Renal cortical epithelial cell (primary cell): ENCODE measurements around the gene PNPLA7. TPM values are rescaled to one million over a fixed set of nuclear protein-coding genes. Genes with fewer than 3 reads are reported as not detected.
A peak's percentile ranks its signal among the peaks of the same experiment; 100 is the strongest.
"Not testable (repeated sequence)": the region's sequence is repeated elsewhere in the genome, so short reads cannot be mapped to it uniquely, and the experiment has no call there.

ENCODE experiments used
- DNase-seq: peaks from one replicate; pipeline ENCODE4 v3.0.0-alpha.2; 2011; ENCODE audit warnings: low read depth
- total RNA-seq: library from RNA; depleted of rRNA; stranded (reverse); fragments of >200 nt; gene quantifications from 2 replicates; pipeline ENCODE4 v1.2.3, GENCODE V29; 2014

Gene PNPLA7
- total RNA-seq, 1 donor from 2014 or later = 1.2 TPM

- DNase-seq = no peak
Measured at GRCh38 chr9:137452006-137452760, 98.0 kb downstream of the PNPLA7 start.

DNA sequence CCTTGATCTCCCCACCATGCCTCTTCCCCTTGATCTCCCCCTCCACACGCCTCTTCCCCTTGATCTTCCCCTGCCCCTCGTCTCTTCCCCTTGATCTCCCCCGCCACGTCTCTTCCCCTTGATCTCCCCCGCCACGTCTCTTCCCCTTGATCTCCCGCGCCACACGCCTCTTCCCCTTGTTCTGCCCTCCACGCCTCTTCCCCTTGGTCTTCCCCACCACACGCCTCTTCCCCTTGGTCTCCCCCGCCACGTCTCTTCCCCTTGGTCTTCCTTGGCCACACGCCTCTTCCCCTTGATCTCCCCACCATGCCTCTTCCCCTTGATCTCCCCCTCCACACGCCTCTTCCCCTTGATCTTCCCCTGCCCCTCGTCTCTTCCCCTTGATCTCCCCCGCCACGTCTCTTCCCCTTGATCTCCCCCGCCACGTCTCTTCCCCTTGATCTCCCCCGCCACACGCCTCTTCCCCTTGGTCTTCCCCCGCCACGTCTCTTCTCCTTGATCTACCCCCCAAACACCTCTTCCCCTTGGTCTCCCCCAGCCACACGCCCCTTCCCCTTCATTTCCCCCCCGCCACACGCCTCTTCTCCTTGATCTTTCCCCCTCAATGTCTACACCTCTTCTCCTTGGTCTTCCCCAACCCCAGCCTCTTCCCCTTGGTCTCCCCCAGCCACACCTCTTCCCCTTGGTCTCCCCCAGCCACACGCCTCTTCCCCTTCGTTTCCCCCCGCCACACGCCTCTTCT, 98.8 kb downstream of the PNPLA7 start:
- DNase-seq = not testable (repeated sequence)

DNA sequence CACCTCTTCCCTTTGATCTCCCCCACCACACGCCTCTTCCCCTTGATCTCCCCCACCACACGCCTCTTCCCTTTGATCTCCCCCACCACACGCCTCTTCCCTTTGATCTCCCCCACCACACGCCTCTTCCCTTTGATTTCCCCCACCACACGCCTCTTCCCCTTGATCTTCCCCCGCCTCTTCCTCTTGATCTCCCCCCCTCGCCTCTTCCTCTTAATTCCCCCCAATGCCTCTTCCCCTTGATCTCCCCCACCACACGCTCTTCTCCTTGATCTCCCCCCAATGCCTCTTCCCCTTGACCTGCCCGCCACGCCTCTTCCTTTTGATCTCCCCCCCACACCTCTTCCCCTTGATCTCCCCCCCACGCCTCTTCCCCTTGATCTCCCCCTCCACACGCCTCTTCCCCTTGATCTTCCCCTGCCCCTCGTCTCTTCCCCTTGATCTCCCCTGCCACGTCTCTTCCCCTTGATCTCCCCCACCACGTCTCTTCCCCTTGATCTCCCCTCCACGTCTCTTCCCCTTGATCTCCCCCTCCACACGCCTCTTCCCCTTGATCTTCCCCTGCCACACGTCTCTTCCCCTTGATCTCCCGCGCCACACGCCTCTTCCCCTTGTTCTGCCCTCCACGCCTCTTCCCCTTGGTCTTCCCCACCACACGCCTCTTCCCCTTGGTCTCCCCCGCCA, 99.5 kb downstream of the PNPLA7 start:
- DNase-seq = not testable (repeated sequence)

DNA sequence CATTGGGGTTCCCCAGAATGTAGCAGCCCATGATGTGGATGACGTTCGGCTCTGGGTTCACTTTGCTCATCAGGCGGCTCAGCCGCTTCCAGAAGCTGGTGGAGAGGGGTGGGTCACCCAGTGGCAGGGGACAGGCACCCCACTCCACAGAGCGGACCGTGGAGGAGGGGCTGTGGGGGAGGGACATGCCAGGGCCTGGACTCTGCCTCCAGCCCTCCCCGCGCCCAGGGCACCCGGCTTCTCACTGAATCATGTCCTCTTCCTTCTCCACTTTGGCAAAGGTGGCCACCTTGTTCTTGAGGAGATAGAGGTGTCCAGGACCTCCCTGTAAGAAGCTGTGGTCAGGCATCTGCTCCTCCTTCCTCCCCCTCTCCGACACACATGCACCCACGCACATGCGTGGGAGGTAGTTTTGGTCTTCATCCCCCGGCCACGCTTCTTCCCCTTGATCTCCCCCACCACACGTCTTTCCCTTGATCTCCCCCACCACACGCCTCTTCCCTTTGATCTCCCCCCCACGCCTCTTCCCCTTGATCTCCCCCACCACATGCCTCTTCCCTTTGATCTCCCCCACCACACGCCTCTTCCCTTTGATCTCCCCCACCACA, 100.2 kb downstream of the PNPLA7 start:
- no peak for DNase-seq

- no peak for DNase-seq
Measured at GRCh38 chr9:137449081-137449844, 100.9 kb downstream of the PNPLA7 start.

- no peak for DNase-seq
Measured at GRCh38 chr9:137448602-137448962, 101.6 kb downstream of the PNPLA7 start.

DNA sequence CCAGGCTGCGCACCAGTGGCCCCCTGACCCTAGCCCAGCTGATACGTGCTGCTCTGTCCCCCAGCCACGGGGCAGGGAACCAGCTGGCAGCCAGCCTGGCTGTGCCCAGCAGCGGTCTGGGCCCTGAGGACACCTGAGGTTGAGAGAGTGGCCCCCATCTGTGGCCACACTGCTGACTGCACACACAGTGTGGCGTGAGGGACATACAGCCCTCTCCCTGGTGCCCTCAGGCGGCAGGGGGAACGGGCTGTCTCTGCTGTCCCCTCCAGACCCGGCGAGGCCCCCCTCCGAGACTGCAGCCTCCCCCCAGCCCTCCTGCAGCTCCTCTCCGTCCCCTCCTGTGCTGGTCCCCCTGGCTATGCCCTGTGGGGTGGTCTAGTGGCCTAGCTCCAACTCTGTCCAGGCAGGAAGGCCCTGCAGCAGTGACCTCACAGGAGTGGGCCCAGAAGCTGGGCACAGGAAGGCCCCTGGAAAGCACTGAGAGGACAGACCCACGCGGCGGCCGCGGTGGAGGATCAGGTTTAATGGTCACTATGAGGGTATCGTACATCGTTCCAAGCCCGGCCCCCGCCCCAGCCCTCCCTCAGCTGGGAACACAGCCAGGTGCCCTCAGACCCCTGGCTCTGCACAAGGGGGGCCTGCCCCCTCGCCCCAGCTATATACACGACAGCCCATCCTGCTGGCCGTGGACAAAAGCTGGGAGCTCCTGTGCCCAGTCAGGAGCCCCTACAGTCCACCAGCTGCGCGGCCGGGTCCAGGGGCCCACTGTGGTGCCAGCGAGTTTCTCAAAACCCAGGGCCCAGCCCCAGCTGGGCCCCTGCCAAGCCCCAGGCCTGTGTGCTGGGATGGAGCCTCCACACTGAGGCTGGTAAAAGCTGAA, 102.2 kb downstream of the PNPLA7 start:
- no peak for DNase-seq

- DNase-seq = no peak
Measured at GRCh38 chr9:137446851-137447471, 103.2 kb downstream of the PNPLA7 start.

- DNase-seq = no peak
Measured at GRCh38 chr9:137445930-137446431, 104.2 kb downstream of the PNPLA7 start.

GRCh38 chr9:137445275-137445807, 104.9 kb downstream of the PNPLA7 start:
- DNase-seq = peak; percentile 61

GRCh38 chr9:137444106-137444790, 106.0 kb downstream of the PNPLA7 start:
- DNase-seq = no peak

GRCh38 chr9:137441935-137442321, 108.3 kb downstream of the PNPLA7 start:
- no peak for DNase-seq

DNA sequence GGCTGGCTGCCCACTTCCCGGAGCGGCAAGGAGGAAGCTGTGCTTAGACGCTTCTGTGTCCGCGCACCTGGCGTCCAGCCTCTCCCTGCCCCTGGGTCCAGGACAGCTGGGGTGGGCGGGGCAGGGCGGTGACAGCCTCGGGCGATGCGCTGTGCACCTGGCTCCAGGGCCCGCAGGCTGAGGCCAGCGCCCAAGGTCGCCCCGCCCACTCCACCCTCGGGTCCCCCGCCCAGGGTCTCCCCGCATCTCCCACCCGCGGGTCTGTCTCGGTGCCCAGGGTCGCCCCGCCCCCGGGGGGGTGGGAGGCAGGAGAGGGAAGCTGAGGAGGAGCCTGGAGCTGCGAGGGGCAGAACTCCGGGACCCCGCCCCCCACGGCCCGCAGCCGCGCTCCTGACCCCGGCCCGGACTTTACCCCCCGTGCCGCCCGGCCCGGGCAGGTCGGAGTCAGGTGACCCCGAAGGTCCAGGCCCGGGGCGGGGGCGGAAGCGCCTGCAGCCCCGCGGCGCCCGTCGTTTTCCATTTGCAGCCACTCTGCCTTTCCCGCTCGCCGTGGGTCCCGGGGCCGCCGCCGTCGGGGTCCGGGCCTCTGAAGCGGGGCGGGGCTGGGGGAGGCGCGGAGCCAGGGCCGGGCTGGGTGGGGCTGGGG, 108.8 kb downstream of the PNPLA7 start, which contains the start of gene ENTPD8:
Gene ENTPD8, minus strand, starts transcription at position 69 of the 646 bp plus-strand sequence. CDS start 3,072 bp downstream, outside the sequence.
- no peak for DNase-seq

- DNase-seq = no peak
Measured at GRCh38 chr9:137439158-137439714, 111.0 kb downstream of the PNPLA7 start.

- no peak for DNase-seq
Measured at GRCh38 chr9:137438591-137439157, 111.5 kb downstream of the PNPLA7 start.

GRCh38 chr9:137437691-137438590, 112.3 kb downstream of the PNPLA7 start:
- no peak for DNase-seq
